Hepatocyte (in vitro differentiated cells): ENCODE data around the gene NME2.

ENCODE experiments used
- EZH2 ChIP-seq: fragments of 200-600 bp; sonication (generic); IDR thresholded peaks from 2 replicates; pipeline ENCODE4 v1.6.1; 2016; ENCODE audit warnings: antibody characterized with exemption, mild to moderate bottlenecking, borderline replicate concordance
- EZH2phosphoT487 ChIP-seq: fragments of 200-600 bp; sonication (generic); IDR thresholded peaks from one replicate; pipeline ENCODE4 v1.6.1; 2018; ENCODE audit warnings: antibody characterized with exemption, mild to moderate bottlenecking, low read depth, moderate library complexity; ENCODE audit not compliant: unreplicated experiment, severe bottlenecking
- TF ChIP-seq, protein P1 (sequence below): fragments of 200-600 bp; sonication (generic); IDR thresholded peaks from 2 replicates; pipeline ENCODE4 v1.5.1; 2016; ENCODE audit warnings: antibody characterized with exemption, mild to moderate bottlenecking; ENCODE audit not compliant: poor library complexity

DNA sequence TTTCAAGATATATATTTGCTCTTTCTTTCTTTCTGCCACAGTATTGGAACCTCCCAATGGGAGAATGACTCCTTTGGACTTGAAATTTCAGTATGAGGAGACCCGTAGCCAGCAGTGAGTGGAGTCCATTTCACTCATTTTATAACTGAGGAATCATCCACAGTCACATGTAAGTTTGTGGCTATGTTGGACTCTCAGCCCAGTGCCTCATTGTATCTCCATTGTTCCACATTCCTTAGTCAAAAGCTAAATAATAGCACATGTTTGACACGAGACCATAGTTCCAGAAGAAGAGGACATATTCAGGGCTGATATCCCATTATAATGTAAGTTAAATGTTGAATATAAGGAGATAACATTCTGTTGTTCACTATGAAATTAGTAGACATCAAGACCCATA, 32.8 kb upstream of the NME2 start:
- TF ChIP-seq, protein P1, sequence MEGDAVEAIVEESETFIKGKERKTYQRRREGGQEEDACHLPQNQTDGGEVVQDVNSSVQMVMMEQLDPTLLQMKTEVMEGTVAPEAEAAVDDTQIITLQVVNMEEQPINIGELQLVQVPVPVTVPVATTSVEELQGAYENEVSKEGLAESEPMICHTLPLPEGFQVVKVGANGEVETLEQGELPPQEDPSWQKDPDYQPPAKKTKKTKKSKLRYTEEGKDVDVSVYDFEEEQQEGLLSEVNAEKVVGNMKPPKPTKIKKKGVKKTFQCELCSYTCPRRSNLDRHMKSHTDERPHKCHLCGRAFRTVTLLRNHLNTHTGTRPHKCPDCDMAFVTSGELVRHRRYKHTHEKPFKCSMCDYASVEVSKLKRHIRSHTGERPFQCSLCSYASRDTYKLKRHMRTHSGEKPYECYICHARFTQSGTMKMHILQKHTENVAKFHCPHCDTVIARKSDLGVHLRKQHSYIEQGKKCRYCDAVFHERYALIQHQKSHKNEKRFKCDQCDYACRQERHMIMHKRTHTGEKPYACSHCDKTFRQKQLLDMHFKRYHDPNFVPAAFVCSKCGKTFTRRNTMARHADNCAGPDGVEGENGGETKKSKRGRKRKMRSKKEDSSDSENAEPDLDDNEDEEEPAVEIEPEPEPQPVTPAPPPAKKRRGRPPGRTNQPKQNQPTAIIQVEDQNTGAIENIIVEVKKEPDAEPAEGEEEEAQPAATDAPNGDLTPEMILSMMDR: no peak
- TF ChIP-seq EZH2phosphoT487 (no peak), EZH2 (no peak)
